HL-60 (cell line): ENCODE data around the gene BIRC7.

Experiments
- DNase-seq, 2 experiments: peaks; one replicate each; pipeline ENCODE4 v3.0.0-alpha.2; 2010 to 2020; ENCODE audit warnings: low read depth in 1 of 2, low spot score in 1 of 2
- H3K27ac ChIP-seq: fragments of 250-450 bp; sonication (Bioruptor Pico); replicated peaks from 2 replicates; pipeline ENCODE4 v1.5.1; 2020; ENCODE audit warnings: mild to moderate bottlenecking, moderate library complexity
- H3K27me3 ChIP-seq: fragments of 250-450 bp; sonication (Bioruptor Pico); 2 replicates; pipeline ENCODE4 v1.5.1; 2021; ENCODE audit warnings: mild to moderate bottlenecking, moderate library complexity; ENCODE audit not compliant: insufficient read depth, poor library complexity, severe bottlenecking
- H3K4me3 ChIP-seq: replicated peaks from 2 replicates; pipeline ENCODE4 v1.5.1; 2011; ENCODE audit warnings: mild to moderate bottlenecking, control low read depth, low read length; ENCODE audit not compliant: insufficient read depth
- GABPA ChIP-seq: IDR thresholded peaks from 2 replicates; pipeline ENCODE4 v1.6.1; 2012; ENCODE audit warnings: low read depth
- POLR2AphosphoS5 ChIP-seq: IDR thresholded peaks from 2 replicates; pipeline ENCODE4 v1.6.1; 2012; ENCODE audit warnings: low read depth
- SPI1 ChIP-seq: IDR thresholded peaks from 2 replicates; pipeline ENCODE4 v1.6.1; 2012; ENCODE audit warnings: low read depth, mild to moderate bottlenecking, borderline replicate concordance
- TF ChIP-seq, protein P1 (sequence below): IDR thresholded peaks from 2 replicates; pipeline ENCODE4 v1.6.1; 2012; ENCODE audit warnings: low read depth; ENCODE audit not compliant: insufficient replicate concordance
- TF ChIP-seq, protein P2 (sequence below): IDR thresholded peaks from one replicate; pipeline ENCODE4 v1.5.1; 2011; ENCODE audit warnings: low read length, control low read depth, inconsistent platforms; ENCODE audit not compliant: insufficient read depth

The BIRC7 gene

DNA sequence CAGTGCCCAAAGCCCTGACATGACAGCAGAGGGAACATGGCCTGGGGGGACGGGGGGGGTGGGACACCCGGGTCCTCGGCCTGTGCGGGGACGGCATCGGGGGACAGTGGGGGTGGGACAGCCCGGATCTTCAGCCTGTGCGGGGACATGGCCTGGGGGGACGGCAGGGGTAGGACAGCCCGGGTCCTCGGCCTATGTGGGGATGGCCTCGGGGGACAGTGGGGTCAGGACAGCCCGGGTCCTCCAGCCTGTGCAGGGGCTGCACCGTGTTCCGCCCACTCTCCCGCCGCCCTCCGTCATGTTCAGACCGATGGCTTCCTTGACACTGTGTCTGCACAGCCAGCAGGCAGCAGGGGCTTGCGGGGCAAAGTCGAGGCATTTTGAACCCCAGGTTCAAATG, 7.0 kb downstream of the BIRC7 start:
- no peak for TF ChIP-seq GABPA
- no peak for TF ChIP-seq SPI1
- TF ChIP-seq, protein P1, sequence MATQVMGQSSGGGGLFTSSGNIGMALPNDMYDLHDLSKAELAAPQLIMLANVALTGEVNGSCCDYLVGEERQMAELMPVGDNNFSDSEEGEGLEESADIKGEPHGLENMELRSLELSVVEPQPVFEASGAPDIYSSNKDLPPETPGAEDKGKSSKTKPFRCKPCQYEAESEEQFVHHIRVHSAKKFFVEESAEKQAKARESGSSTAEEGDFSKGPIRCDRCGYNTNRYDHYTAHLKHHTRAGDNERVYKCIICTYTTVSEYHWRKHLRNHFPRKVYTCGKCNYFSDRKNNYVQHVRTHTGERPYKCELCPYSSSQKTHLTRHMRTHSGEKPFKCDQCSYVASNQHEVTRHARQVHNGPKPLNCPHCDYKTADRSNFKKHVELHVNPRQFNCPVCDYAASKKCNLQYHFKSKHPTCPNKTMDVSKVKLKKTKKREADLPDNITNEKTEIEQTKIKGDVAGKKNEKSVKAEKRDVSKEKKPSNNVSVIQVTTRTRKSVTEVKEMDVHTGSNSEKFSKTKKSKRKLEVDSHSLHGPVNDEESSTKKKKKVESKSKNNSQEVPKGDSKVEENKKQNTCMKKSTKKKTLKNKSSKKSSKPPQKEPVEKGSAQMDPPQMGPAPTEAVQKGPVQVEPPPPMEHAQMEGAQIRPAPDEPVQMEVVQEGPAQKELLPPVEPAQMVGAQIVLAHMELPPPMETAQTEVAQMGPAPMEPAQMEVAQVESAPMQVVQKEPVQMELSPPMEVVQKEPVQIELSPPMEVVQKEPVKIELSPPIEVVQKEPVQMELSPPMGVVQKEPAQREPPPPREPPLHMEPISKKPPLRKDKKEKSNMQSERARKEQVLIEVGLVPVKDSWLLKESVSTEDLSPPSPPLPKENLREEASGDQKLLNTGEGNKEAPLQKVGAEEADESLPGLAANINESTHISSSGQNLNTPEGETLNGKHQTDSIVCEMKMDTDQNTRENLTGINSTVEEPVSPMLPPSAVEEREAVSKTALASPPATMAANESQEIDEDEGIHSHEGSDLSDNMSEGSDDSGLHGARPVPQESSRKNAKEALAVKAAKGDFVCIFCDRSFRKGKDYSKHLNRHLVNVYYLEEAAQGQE: no peak
- TF ChIP-seq, protein P2, sequence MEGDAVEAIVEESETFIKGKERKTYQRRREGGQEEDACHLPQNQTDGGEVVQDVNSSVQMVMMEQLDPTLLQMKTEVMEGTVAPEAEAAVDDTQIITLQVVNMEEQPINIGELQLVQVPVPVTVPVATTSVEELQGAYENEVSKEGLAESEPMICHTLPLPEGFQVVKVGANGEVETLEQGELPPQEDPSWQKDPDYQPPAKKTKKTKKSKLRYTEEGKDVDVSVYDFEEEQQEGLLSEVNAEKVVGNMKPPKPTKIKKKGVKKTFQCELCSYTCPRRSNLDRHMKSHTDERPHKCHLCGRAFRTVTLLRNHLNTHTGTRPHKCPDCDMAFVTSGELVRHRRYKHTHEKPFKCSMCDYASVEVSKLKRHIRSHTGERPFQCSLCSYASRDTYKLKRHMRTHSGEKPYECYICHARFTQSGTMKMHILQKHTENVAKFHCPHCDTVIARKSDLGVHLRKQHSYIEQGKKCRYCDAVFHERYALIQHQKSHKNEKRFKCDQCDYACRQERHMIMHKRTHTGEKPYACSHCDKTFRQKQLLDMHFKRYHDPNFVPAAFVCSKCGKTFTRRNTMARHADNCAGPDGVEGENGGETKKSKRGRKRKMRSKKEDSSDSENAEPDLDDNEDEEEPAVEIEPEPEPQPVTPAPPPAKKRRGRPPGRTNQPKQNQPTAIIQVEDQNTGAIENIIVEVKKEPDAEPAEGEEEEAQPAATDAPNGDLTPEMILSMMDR: no peak
- TF ChIP-seq POLR2AphosphoS5: no peak
- Histone ChIP-seq H3K27ac (no peak overlapping the region), H3K4me3 (no peak overlapping the region), H3K27me3 (peaks cover 20% of the 10 kb centered on the region)
- DNase-seq: no peak

DNA sequence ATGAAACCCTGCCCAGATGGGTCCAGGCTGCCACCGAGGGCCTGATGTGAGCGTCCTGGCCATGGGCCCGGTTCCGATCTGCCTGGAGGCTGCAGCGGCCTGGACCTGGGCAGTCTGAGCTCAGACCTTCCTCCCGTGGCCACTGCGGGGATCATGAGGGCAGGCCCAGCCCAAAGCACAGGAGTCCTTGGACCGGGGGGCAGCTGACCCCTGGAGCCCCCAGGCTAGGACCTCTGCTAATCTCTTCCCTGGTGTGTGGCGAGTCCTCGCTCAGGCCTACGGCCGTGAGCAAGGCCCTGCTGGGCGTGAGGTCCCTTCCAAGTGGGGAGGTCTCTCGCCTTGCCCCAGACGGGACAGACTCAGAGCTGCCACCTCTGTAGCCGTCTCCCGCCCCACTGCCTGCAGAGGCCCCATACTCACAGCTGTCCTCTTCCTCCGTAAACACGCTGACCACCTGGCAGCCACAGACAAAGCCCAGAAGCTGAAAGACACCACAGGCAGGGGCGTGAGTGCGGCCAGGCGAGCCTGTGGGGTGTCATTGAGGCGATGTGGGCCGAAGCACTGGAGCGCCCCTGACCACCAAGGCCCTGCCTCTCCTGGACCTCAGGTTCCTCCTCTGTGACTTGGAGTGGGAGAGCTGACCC, 8.0 kb downstream of the BIRC7 start:
- no peak for DNase-seq
- TF ChIP-seq, protein P1: no peak
- TF ChIP-seq, protein P2: no peak
- no peak for TF ChIP-seq GABPA
- TF ChIP-seq SPI1: no peak
- TF ChIP-seq POLR2AphosphoS5: no peak
- peaks cover 20% of the 10 kb centered on the region for H3K27me3 ChIP-seq

DNA sequence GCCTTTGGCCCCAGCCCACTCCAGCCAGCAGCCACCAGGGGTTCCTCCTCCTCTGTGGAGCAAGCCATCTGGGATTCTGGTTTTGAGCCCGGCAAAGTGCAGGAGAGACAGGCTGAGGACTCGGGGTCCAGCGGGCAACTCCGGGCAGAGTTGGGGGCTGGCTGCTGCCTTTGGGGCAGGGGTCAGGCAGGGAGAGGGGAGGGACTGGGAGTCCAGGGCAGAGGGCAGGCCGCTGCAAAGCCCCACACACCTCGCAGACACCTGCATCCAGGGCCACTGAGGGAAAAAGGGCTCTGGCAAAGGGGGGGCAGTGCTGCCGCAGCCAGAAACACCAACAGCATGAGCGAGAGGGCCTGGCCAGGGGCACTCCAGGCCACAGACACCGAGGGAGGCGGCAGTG, 8.8 kb downstream of the BIRC7 start:
- Histone ChIP-seq H3K27ac (no peak overlapping the region), H3K4me3 (no peak overlapping the region), H3K27me3 (peaks cover 20% of the 10 kb centered on the region)
- TF ChIP-seq POLR2AphosphoS5 (no peak), SPI1 (no peak), GABPA (no peak)
- TF ChIP-seq, protein P2: no peak
- TF ChIP-seq, protein P1: no peak
- no peak for DNase-seq

More for the DNA sequence above, 8.0 kb downstream of the BIRC7 start:
- H3K27ac ChIP-seq: no peak overlapping the region
- H3K4me3 ChIP-seq: no peak overlapping the region
